Osteoblast (primary cell): Measurements from ENCODE around the gene SLC39A10. TPM values are rescaled to one million over a fixed set of nuclear protein-coding genes. Genes with fewer than 3 reads are reported as not detected.
A peak's percentile ranks its signal among the peaks of the same experiment; 100 is the strongest.

Experiments used
- DNase-seq: peaks from one replicate; pipeline ENCODE4 v3.0.0; 2011; ENCODE audit warnings: low spot score, mixed read lengths; ENCODE audit not compliant: insufficient read length; ENCODE audit errors: missing footprints
- H2AFZ ChIP-seq: 2 replicates; pipeline ENCODE4 v1.6.0; 2011; ENCODE audit warnings: mild to moderate bottlenecking, low read length
- H3K27ac ChIP-seq: 2 replicates; pipeline ENCODE4 v1.5.1; 2011; ENCODE audit warnings: mild to moderate bottlenecking, low read depth, low read length, moderate library complexity
- H3K27me3 ChIP-seq: 2 replicates; pipeline ENCODE4 v1.6.0; 2012; ENCODE audit warnings: mild to moderate bottlenecking, control low read depth, inconsistent platforms, low read length, moderate library complexity; ENCODE audit not compliant: insufficient read depth
- H3K36me3 ChIP-seq: 2 replicates; pipeline ENCODE4 v1.5.1; 2011; ENCODE audit warnings: mild to moderate bottlenecking, low read length, control low read depth, moderate library complexity; ENCODE audit not compliant: insufficient read depth
- H3K4me1 ChIP-seq: 2 replicates; pipeline ENCODE4 v1.5.1; 2011; ENCODE audit warnings: mild to moderate bottlenecking, low read length, control low read depth, moderate library complexity; ENCODE audit not compliant: insufficient read depth
- H3K4me2 ChIP-seq: 2 replicates; pipeline ENCODE4 v1.6.0; 2011; ENCODE audit warnings: mild to moderate bottlenecking, low read length; ENCODE audit not compliant: insufficient read depth
- H3K4me3 ChIP-seq: fragments of 200-600 bp; sonication (generic); 3 replicates; pipeline ENCODE4 v1.5.1; 2012; ENCODE audit warnings: mild to moderate bottlenecking, low read length, inconsistent platforms; ENCODE audit not compliant: insufficient read depth
- H3K79me2 ChIP-seq: 2 replicates; pipeline ENCODE4 v1.6.0; 2012; ENCODE audit warnings: mild to moderate bottlenecking, low read length, control low read depth, inconsistent platforms; ENCODE audit not compliant: insufficient read depth
- H3K9me3 ChIP-seq: 2 replicates; pipeline ENCODE4 v1.5.1; 2011; ENCODE audit warnings: low read depth, low read length, control low read depth
- H4K20me1 ChIP-seq: 2 replicates; pipeline ENCODE4 v1.6.0; 2012; ENCODE audit warnings: mild to moderate bottlenecking, low read length, control low read depth; ENCODE audit not compliant: insufficient read depth
- CTCF ChIP-seq: IDR thresholded peaks from 2 replicates; pipeline ENCODE4 v1.5.1; 2011; ENCODE audit warnings: mild to moderate bottlenecking, low read depth, low read length, moderate library complexity; ENCODE audit errors: extremely low read depth
- total RNA-seq: library from RNA; depleted of rRNA; stranded (reverse); fragments of >200 nt; gene quantifications from 2 replicates; pipeline ENCODE4 v1.2.3, GENCODE V29; 2012

Gene SLC39A10
- total RNA-seq, 1 donor, result 31.8 TPM

- Histone ChIP-seq H4K20me1 (no peaks in the 10 kb centered on the region), H3K27ac (no peak overlapping the region), H3K4me2 (no peak overlapping the region), H3K36me3 (peaks cover 18% of the 10 kb centered on the region), H3K4me1 (peaks cover 23% of the 10 kb centered on the region), H3K79me2 (no peaks in the 10 kb centered on the region), H3K27me3 (no peaks in the 10 kb centered on the region), H3K9me3 (no peaks in the 10 kb centered on the region), H3K4me3 (no peak overlapping the region), H2AFZ (no peak overlapping the region)
- TF ChIP-seq CTCF, result no peak
- DNase-seq, result no peak
These were observed 76.8 kb downstream of the SLC39A10 start for GRCh38 chr2:195733831-195734230.

- Histone ChIP-seq H3K4me3 (no peak overlapping the region), H2AFZ (no peak overlapping the region), H3K27me3 (no peaks in the 10 kb centered on the region), H3K9me3 (no peaks in the 10 kb centered on the region), H3K4me2 (peak overlapping the region; percentile 4), H3K27ac (no peak overlapping the region), H3K79me2 (no peaks in the 10 kb centered on the region), H4K20me1 (no peaks in the 10 kb centered on the region), H3K4me1 (peaks cover 23% of the 10 kb centered on the region), H3K36me3 (peaks cover 14% of the 10 kb centered on the region)
- no peak for DNase-seq
- TF ChIP-seq CTCF, result no peak
These were observed 77.4 kb downstream of the SLC39A10 start for GRCh38 chr2:195734395-195734794.

GRCh38 chr2:195734931-195735330 lies 77.9 kb downstream of the SLC39A10 start:
- no peaks in the 10 kb centered on the region for H3K79me2 ChIP-seq
- no peak for TF ChIP-seq CTCF
- H3K4me1 ChIP-seq, result peaks cover 23% of the 10 kb centered on the region
- H3K9me3 ChIP-seq, result no peaks in the 10 kb centered on the region
- H3K4me3 ChIP-seq, result no peak overlapping the region
- H2AFZ ChIP-seq, result no peak overlapping the region
- no peaks in the 10 kb centered on the region for H4K20me1 ChIP-seq
- H3K4me2 ChIP-seq, result peak overlapping the region; percentile 4
- DNase-seq, result no peak
- H3K27ac ChIP-seq, result no peak overlapping the region
- no peaks in the 10 kb centered on the region for H3K27me3 ChIP-seq
- peaks cover 10% of the 10 kb centered on the region for H3K36me3 ChIP-seq

- DNase-seq, result no peak
These were observed 78.3 kb downstream of the SLC39A10 start for GRCh38 chr2:195735347-195735746.

More at GRCh38 chr2:195735347-195735746, 78.3 kb downstream of the SLC39A10 start:
- Histone ChIP-seq H2AFZ (no peak overlapping the region), H4K20me1 (no peaks in the 10 kb centered on the region), H3K79me2 (no peaks in the 10 kb centered on the region), H3K27ac (no peak overlapping the region), H3K4me1 (peaks cover 23% of the 10 kb centered on the region), H3K36me3 (peaks cover 5% of the 10 kb centered on the region), H3K4me2 (no peak overlapping the region), H3K9me3 (no peaks in the 10 kb centered on the region), H3K27me3 (no peaks in the 10 kb centered on the region), H3K4me3 (no peak overlapping the region)
- no peak for TF ChIP-seq CTCF
